ENCODE measurements around the gene STXBP4.

Gene STXBP4

GRCh38 chr17:55124730-55125360 lies 156.3 kb downstream of the STXBP4 start:
- DNase-seq (ENCODE audit: low read depth), result no peak
- H3K4me3 ChIP-seq (ENCODE audit: low read length), result no peak overlapping the region
- no peak for TF ChIP-seq CTCF (conservative IDR thresholded peaks at IDR 0.05; ENCODE audit: low read length)

- no peak for TF ChIP-seq CTCF (conservative IDR thresholded peaks at IDR 0.05; ENCODE audit: low read length)
- no peak for DNase-seq (ENCODE audit: low read depth)
- no peak overlapping the region for H3K4me3 ChIP-seq (ENCODE audit: low read length)
Observed at GRCh38 chr17:55133583-55133982, 165.0 kb downstream of the STXBP4 start.

- DNase-seq (ENCODE audit: low read depth), result no peak
- TF ChIP-seq CTCF (conservative IDR thresholded peaks at IDR 0.05; ENCODE audit: low read length), result no peak
- no peak overlapping the region for H3K4me3 ChIP-seq (ENCODE audit: low read length)
Observed at GRCh38 chr17:55134486-55135157, 166.1 kb downstream of the STXBP4 start.

- H3K4me3 ChIP-seq (ENCODE audit: low read length), result no peak overlapping the region
- no peak for DNase-seq (ENCODE audit: low read depth)
- TF ChIP-seq CTCF (conservative IDR thresholded peaks at IDR 0.05; ENCODE audit: low read length), result no peak
Observed at GRCh38 chr17:55140809-55141208, 172.2 kb downstream of the STXBP4 start.

GRCh38 chr17:55144518-55144917 lies 176.0 kb downstream of the STXBP4 start:
- no peak overlapping the region for H3K4me3 ChIP-seq (ENCODE audit: low read length)
- TF ChIP-seq CTCF (conservative IDR thresholded peaks at IDR 0.05; ENCODE audit: low read length), result no peak
- peak; percentile 6 for DNase-seq (ENCODE audit: low read depth)

GRCh38 chr17:55149485-55149884 lies 180.9 kb downstream of the STXBP4 start:
- TF ChIP-seq CTCF (conservative IDR thresholded peaks at IDR 0.05; ENCODE audit: low read length), result no peak
- DNase-seq (ENCODE audit: low read depth), result no peak
- H3K4me3 ChIP-seq (ENCODE audit: low read length), result no peak overlapping the region

GRCh38 chr17:55152236-55152635 lies 183.7 kb downstream of the STXBP4 start:
- H3K4me3 ChIP-seq (ENCODE audit: low read length), result no peak overlapping the region
- DNase-seq (ENCODE audit: low read depth), result no peak
- no peak for TF ChIP-seq CTCF (conservative IDR thresholded peaks at IDR 0.05; ENCODE audit: low read length)
